Adrenal gland (tissue), 5 donors: ENCODE data around the gene ZFP1.

ENCODE experiments used
- POLR2A ChIP-seq, 2 donors: fragments of 450-650 bp; IDR thresholded peaks; one replicate each; pipeline ENCODE4 v1.6.1; 2017; ENCODE audit warnings: antibody characterized with exemption in 2 of 2, mild to moderate bottlenecking in 2 of 2, moderate library complexity in 1 of 2
- TF ChIP-seq, protein P1 (sequence below), 6 experiments: fragments of 450-650 bp in 4 of 6; fragments of 200-600 bp in 2 of 6; sonication (generic) in 1 of 6; IDR thresholded peaks; 1 replicate in 5 of 6; 2 replicates in 1 of 6; pipeline versions ENCODE4 v1.5.1 to v1.8.0; 2016 to 2021; ENCODE audit warnings: antibody characterized with exemption in 6 of 6, mild to moderate bottlenecking in 2 of 6, moderate library complexity in 1 of 6
- donor health status: DM: no; HTN: no; CAD: no.

DNA sequence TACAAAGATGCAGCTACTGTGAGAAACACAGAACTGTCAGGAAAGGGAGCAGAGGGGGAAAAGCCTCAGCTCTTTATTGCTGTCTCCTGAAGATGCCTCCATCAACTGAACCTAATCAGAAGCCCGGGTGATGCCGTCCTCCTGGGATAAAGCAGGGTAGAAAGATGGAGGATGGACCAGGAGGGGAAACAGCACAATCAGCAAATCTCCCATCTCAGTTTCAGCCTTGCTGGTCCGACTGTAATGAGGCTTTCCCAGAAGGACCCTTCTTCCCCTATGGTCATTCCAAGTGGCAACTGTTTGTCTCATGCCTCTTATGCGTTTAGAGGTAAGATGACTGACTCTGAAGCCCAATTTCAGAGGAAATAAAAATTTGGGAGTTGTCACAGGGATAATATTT, 24.3 kb downstream of the ZFP1 start:
- TF ChIP-seq, protein P1, sequence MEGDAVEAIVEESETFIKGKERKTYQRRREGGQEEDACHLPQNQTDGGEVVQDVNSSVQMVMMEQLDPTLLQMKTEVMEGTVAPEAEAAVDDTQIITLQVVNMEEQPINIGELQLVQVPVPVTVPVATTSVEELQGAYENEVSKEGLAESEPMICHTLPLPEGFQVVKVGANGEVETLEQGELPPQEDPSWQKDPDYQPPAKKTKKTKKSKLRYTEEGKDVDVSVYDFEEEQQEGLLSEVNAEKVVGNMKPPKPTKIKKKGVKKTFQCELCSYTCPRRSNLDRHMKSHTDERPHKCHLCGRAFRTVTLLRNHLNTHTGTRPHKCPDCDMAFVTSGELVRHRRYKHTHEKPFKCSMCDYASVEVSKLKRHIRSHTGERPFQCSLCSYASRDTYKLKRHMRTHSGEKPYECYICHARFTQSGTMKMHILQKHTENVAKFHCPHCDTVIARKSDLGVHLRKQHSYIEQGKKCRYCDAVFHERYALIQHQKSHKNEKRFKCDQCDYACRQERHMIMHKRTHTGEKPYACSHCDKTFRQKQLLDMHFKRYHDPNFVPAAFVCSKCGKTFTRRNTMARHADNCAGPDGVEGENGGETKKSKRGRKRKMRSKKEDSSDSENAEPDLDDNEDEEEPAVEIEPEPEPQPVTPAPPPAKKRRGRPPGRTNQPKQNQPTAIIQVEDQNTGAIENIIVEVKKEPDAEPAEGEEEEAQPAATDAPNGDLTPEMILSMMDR (IDR thresholded peaks at IDR 0.05), result no peak
- no peak for TF ChIP-seq POLR2A (IDR thresholded peaks at IDR 0.05)
